ENCODE results near the gene HMGXB3.

DNA sequence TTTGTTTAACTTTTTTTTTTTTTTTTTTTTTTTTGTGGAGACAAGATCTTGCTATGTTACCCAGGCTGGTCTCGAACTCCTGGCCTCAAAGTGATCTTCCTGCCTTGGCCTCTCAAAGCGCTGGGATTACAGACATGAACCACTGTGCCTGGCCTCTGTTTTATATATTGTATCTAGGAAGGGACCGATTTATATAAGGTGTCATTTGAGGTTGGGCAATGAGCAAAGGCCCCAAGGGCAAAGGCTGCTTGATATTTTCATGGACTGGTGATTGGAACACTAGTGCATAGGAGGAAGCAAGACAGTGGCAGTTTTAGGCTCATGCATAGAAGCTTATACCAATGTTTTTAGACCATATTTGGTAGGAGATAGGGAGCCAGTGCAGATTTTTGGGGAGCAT, 36.8 kb upstream of the HMGXB3 start:
- TF ChIP-seq, protein P1, sequence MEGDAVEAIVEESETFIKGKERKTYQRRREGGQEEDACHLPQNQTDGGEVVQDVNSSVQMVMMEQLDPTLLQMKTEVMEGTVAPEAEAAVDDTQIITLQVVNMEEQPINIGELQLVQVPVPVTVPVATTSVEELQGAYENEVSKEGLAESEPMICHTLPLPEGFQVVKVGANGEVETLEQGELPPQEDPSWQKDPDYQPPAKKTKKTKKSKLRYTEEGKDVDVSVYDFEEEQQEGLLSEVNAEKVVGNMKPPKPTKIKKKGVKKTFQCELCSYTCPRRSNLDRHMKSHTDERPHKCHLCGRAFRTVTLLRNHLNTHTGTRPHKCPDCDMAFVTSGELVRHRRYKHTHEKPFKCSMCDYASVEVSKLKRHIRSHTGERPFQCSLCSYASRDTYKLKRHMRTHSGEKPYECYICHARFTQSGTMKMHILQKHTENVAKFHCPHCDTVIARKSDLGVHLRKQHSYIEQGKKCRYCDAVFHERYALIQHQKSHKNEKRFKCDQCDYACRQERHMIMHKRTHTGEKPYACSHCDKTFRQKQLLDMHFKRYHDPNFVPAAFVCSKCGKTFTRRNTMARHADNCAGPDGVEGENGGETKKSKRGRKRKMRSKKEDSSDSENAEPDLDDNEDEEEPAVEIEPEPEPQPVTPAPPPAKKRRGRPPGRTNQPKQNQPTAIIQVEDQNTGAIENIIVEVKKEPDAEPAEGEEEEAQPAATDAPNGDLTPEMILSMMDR (conservative IDR thresholded peaks at IDR 0.05 in 1 of 2, IDR thresholded peaks at IDR 0.05 in 1 of 2; ENCODE audit: low read depth in 1 of 2, low read length in 2 of 2) = no peak
- no peak for TF ChIP-seq EZH2 (IDR thresholded peaks at IDR 0.05; ENCODE audit: low read length, missing control alignments)
